IPS-18c (cell line): ENCODE data around the gene IQGAP1.

ENCODE experiments used
- H3K4me3 ChIP-seq: 2 replicates; pipeline ENCODE4 v1.7.0; 2013; ENCODE audit warnings: low read depth, mild to moderate bottlenecking, low read length, moderate library complexity; ENCODE audit not compliant: insufficient read depth
- H3K9me3 ChIP-seq: one replicate; pipeline ENCODE4 v1.6.1; 2013; ENCODE audit warnings: mild to moderate bottlenecking, low read length, moderate library complexity; ENCODE audit not compliant: control insufficient read depth, insufficient read depth

The IQGAP1 gene

GRCh38 chr15:90459368-90459767 lies 71.3 kb downstream of the IQGAP1 start:
- no peak overlapping the region for H3K4me3 ChIP-seq
- H3K9me3 ChIP-seq, result no peaks in the 10 kb centered on the region

GRCh38 chr15:90460142-90460824 lies 72.2 kb downstream of the IQGAP1 start:
- no peaks in the 10 kb centered on the region for H3K9me3 ChIP-seq
- H3K4me3 ChIP-seq, result no peak overlapping the region

- no peak overlapping the region for H3K4me3 ChIP-seq
- H3K9me3 ChIP-seq, result no peaks in the 10 kb centered on the region
Observed at GRCh38 chr15:90463381-90463780, 75.3 kb downstream of the IQGAP1 start.

- H3K4me3 ChIP-seq, result no peak overlapping the region
- no peaks in the 10 kb centered on the region for H3K9me3 ChIP-seq
Observed at GRCh38 chr15:90465140-90465929, 77.3 kb downstream of the IQGAP1 start.

- Histone ChIP-seq H3K9me3 (no peaks in the 10 kb centered on the region), H3K4me3 (no peak overlapping the region)
Observed at GRCh38 chr15:90465930-90466567, 78.0 kb downstream of the IQGAP1 start.

GRCh38 chr15:90469723-90470122 lies 81.7 kb downstream of the IQGAP1 start:
- Histone ChIP-seq H3K4me3 (no peak overlapping the region), H3K9me3 (no peaks in the 10 kb centered on the region)

- no peaks in the 10 kb centered on the region for H3K9me3 ChIP-seq
Observed at GRCh38 chr15:90470453-90470852, 82.4 kb downstream of the IQGAP1 start.

GRCh38 chr15:90471126-90471525 lies 83.1 kb downstream of the IQGAP1 start:
- no peak overlapping the region for H3K4me3 ChIP-seq
- H3K9me3 ChIP-seq, result no peaks in the 10 kb centered on the region

More at GRCh38 chr15:90470453-90470852, 82.4 kb downstream of the IQGAP1 start:
- H3K4me3 ChIP-seq, result no peak overlapping the region

- Histone ChIP-seq H3K9me3 (no peaks in the 10 kb centered on the region), H3K4me3 (no peak overlapping the region)
Observed at GRCh38 chr15:90471769-90472168, 83.7 kb downstream of the IQGAP1 start.

- H3K9me3 ChIP-seq, result no peaks in the 10 kb centered on the region
- H3K4me3 ChIP-seq, result no peak overlapping the region
Observed at GRCh38 chr15:90478846-90479481, 90.9 kb downstream of the IQGAP1 start.

- H3K9me3 ChIP-seq, result no peaks in the 10 kb centered on the region
- H3K4me3 ChIP-seq, result no peak overlapping the region
Observed at GRCh38 chr15:90479656-90480055, 91.6 kb downstream of the IQGAP1 start.

- no peak overlapping the region for H3K4me3 ChIP-seq
- no peaks in the 10 kb centered on the region for H3K9me3 ChIP-seq
Observed at GRCh38 chr15:90481023-90481422, 93.0 kb downstream of the IQGAP1 start.

- Histone ChIP-seq H3K4me3 (no peak overlapping the region), H3K9me3 (no peaks in the 10 kb centered on the region)
Observed at GRCh38 chr15:90482124-90483011, 94.3 kb downstream of the IQGAP1 start.

- no peak overlapping the region for H3K4me3 ChIP-seq
- no peaks in the 10 kb centered on the region for H3K9me3 ChIP-seq
Observed at GRCh38 chr15:90483012-90483307, 94.9 kb downstream of the IQGAP1 start.

GRCh38 chr15:90483637-90484036 lies 95.6 kb downstream of the IQGAP1 start:
- Histone ChIP-seq H3K4me3 (no peak overlapping the region), H3K9me3 (no peaks in the 10 kb centered on the region)

GRCh38 chr15:90487186-90487585 lies 99.1 kb downstream of the IQGAP1 start:
- Histone ChIP-seq H3K9me3 (no peaks in the 10 kb centered on the region), H3K4me3 (no peak overlapping the region)

- Histone ChIP-seq H3K4me3 (no peak overlapping the region), H3K9me3 (no peaks in the 10 kb centered on the region)
Observed at GRCh38 chr15:90489514-90489913, 101.5 kb downstream of the IQGAP1 start.
